ENCODE results near the gene ANTKMT. TPM values are rescaled to one million over a fixed set of nuclear protein-coding genes. Genes with fewer than 3 reads are reported as not detected.

Gene ANTKMT
- total RNA-seq, 6 experiments from 2014 or later = 19.7 to 56.0 (median 28.2) TPM

GRCh38 chr16:700684-701584 is 20.0 kb upstream of the ANTKMT start:
- intact Hi-C loops (cut with DNase I) = no loop called here
- Histone ChIP-seq H3K27me3 (peaks cover 8 to 20% of the 10 kb centered on the region in 2 donors), H3K4me3 (no peak overlapping the region), H3K4me1 (no peaks in the 10 kb centered on the region), H3K27ac (no peak overlapping the region), H3K9me3 (no peaks in the 10 kb centered on the region), H3K36me3 (no peaks in the 10 kb centered on the region)
- WGBS (ENCODE audit: insufficient coverage, low coverage, low lambda C conversion rate, missing lambda C conversion rate) = 13% methylated on average over 22 of the region's 76 CpGs
- DNase-seq (no peak), ATAC-seq (peak; percentile 36 to 72 (median 46))
- TF ChIP-seq POLR2A (IDR thresholded peaks at IDR 0.05) (no peak), CTCF (IDR thresholded peaks at IDR 0.05) (no peak)

DNA sequence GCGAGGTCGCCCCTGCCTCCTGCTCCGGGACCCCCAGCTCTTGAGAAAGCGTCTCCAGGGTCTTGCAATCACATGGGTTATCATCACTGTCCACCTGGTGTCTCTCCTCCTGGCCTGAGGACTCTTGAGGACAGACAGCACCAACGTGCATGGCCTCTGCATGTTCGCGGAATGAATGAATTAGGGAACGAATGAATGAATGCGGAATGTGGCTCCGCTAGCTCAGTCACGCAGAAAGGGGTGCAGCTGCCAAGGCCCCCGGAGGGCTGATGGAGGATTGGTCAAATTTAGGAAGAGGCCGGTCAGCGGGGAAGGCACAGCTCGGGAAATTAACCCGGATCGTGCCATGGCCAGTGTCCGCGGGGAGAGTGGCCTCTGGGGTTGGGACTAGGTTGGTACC is 18.6 kb upstream of the ANTKMT start:
- no peaks in the 10 kb centered on the region for H3K36me3 ChIP-seq
- H3K9me3 ChIP-seq = no peaks in the 10 kb centered on the region
- H3K4me1 ChIP-seq = no peaks in the 10 kb centered on the region
- TF ChIP-seq CTCF (IDR thresholded peaks at IDR 0.05) = no peak
- TF ChIP-seq POLR2A (IDR thresholded peaks at IDR 0.05) = no peak
- ATAC-seq = no peak
- H3K4me3 ChIP-seq = no peak overlapping the region
- H3K27ac ChIP-seq = no peak overlapping the region
- DNase-seq = no peak
- WGBS (ENCODE audit: insufficient coverage, low coverage, low lambda C conversion rate, missing lambda C conversion rate) = 62% methylated on average over 17 of the region's 19 CpGs
- H3K27me3 ChIP-seq = peaks cover 8 to 20% of the 10 kb centered on the region in 2 donors
- intact Hi-C loops (cut with DNase I) = no loop called here

GRCh38 chr16:703406-703805 is 17.5 kb upstream of the ANTKMT start:
- Histone ChIP-seq H3K36me3 (no peaks in the 10 kb centered on the region), H3K27ac (no peak overlapping the region), H3K27me3 (peaks cover 8 to 20% of the 10 kb centered on the region in 2 donors), H3K9me3 (no peaks in the 10 kb centered on the region), H3K4me3 (no peak overlapping the region), H3K4me1 (no peaks in the 10 kb centered on the region)
- WGBS (ENCODE audit: insufficient coverage, low coverage, low lambda C conversion rate, missing lambda C conversion rate) = 0% methylated on average over 1 of the region's 12 CpGs
- intact Hi-C loops (cut with DNase I) = no loop called here
- ATAC-seq = no peak
- TF ChIP-seq POLR2A (IDR thresholded peaks at IDR 0.05) = no peak
- no peak for TF ChIP-seq CTCF (IDR thresholded peaks at IDR 0.05)
- DNase-seq = no peak

DNA sequence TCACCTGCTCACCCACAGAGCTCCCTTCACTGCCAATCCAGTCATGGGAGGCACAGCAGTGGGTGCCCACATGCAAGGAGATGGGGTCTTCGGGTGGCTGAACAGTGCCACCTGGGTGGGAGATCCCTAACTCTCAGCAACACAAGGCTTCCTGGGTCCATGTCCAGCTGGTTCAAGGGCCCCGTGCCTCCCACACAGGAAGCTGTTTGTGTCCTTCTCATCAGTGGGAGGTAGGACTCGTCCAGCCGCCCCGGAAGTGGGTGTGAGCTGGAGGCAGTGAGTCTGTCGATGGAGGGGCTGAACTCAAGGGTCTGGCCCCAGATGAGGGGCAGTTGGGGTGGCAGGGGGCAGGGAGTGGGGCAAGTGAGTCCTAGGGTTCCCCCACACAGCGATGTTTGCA is 16.9 kb upstream of the ANTKMT start:
- no peaks in the 10 kb centered on the region for H3K9me3 ChIP-seq
- H3K27ac ChIP-seq = no peak overlapping the region
- H3K4me1 ChIP-seq = no peaks in the 10 kb centered on the region
- H3K27me3 ChIP-seq = peaks cover 8 to 19% of the 10 kb centered on the region in 2 donors
- DNase-seq (no peak), ATAC-seq (no peak)
- 45% methylated on average over 6 of the region's 7 CpGs for WGBS (ENCODE audit: insufficient coverage, low coverage, low lambda C conversion rate, missing lambda C conversion rate)
- H3K36me3 ChIP-seq = no peaks in the 10 kb centered on the region
- TF ChIP-seq POLR2A (IDR thresholded peaks at IDR 0.05) (no peak), CTCF (IDR thresholded peaks at IDR 0.05) (no peak)
- H3K4me3 ChIP-seq = no peak overlapping the region
- intact Hi-C loops (cut with DNase I) = no loop called here
